Parathyroid adenoma (tissue), 2 donors: ENCODE data around the gene C11orf91.
A peak's percentile ranks its signal among the peaks of the same experiment; 100 is the strongest.

Experiments used
- H2AFZ ChIP-seq: fragments of 300-600 bp; sonication (generic); one replicate; pipeline ENCODE4 v1.7.0; 2017; ENCODE audit warnings: antibody characterized with exemption, mild to moderate bottlenecking
- H3K27ac ChIP-seq: fragments of 300-600 bp; sonication (generic); one replicate; pipeline ENCODE4 v1.7.0; 2017
- H3K27me3 ChIP-seq: fragments of 300-600 bp; sonication (generic); one replicate; pipeline ENCODE4 v1.7.0; 2017; ENCODE audit warnings: low read length; ENCODE audit not compliant: control insufficient read depth, insufficient read depth
- H3K36me3 ChIP-seq: fragments of 300-600 bp; sonication (generic); one replicate; pipeline ENCODE4 v1.7.0; 2017; ENCODE audit warnings: low read length; ENCODE audit not compliant: control insufficient read depth, insufficient read depth
- H3K4me1 ChIP-seq: fragments of 300-600 bp; sonication (generic); one replicate; pipeline ENCODE4 v1.7.0; 2017; ENCODE audit warnings: control low read depth
- H3K4me2 ChIP-seq: fragments of 300-600 bp; sonication (generic); one replicate; pipeline ENCODE4 v1.7.0; 2017; ENCODE audit warnings: low read length
- H3K4me3 ChIP-seq: fragments of 300-600 bp; sonication (generic); one replicate; pipeline ENCODE4 v1.7.0; 2017; ENCODE audit warnings: low read depth, low read length
- H3K79me2 ChIP-seq: fragments of 300-600 bp; sonication (generic); one replicate; pipeline ENCODE4 v1.7.0; 2017; ENCODE audit warnings: control low read depth
- H3K9ac ChIP-seq: fragments of 300-600 bp; sonication (generic); one replicate; pipeline ENCODE4 v1.7.0; 2017; ENCODE audit warnings: mild to moderate bottlenecking
- H3K9me3 ChIP-seq: fragments of 300-600 bp; sonication (generic); one replicate; pipeline ENCODE4 v1.7.0; 2017; ENCODE audit warnings: low read length; ENCODE audit not compliant: control insufficient read depth
- TF ChIP-seq, protein P1 (sequence below): fragments of 300-600 bp; sonication (generic); IDR thresholded peaks from one replicate; pipeline ENCODE4 v1.7.0; 2017; ENCODE audit warnings: antibody characterized with exemption, mild to moderate bottlenecking
- donor health status: primary hyperparathyroidism.

C11orf91 gene

DNA sequence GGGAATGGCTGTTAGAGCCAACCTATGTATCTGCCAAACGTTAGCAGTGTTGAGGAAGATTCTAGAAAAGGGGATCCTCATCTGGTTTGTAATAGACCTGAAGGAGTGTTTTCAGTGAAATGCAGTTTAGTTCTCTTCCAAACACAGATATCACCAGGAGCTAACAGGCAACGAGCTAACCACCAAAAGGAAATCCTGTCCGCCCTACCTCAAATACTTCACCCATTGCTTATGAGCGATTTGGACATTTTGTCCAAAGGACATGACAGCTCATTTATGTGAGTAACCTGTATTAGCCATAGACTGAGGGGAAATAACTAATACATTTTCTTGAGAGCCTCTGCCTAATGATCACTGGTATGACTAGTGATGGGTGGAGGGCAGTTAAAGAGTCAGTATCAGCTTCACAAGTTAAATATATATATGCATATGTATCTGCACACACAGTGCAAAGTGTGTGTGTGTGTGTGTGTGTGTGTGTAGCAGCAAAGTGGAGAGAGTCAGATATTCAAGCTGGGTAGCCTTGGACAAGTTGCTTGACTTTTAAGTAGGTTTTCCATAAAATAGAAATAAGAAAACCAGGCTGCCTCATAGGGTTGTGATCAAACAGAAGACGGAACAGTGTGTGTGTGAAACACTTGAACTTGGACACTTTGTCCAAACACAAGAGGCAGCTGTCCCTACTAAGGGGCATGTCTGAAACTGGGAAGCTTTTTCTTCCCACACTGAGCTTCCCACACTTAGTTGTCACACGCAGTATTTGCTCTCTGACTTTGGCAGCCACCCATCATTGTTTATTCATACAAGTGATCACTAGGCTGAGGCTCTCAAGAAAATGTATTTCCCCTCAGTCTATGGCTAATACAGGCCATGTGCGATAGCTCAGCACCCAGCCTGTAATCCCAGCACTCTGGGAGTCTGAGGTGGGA, 940 bp upstream of the C11orf91 start:
- H3K27ac ChIP-seq = peak overlapping the region; percentile 85
- TF ChIP-seq, protein P1, sequence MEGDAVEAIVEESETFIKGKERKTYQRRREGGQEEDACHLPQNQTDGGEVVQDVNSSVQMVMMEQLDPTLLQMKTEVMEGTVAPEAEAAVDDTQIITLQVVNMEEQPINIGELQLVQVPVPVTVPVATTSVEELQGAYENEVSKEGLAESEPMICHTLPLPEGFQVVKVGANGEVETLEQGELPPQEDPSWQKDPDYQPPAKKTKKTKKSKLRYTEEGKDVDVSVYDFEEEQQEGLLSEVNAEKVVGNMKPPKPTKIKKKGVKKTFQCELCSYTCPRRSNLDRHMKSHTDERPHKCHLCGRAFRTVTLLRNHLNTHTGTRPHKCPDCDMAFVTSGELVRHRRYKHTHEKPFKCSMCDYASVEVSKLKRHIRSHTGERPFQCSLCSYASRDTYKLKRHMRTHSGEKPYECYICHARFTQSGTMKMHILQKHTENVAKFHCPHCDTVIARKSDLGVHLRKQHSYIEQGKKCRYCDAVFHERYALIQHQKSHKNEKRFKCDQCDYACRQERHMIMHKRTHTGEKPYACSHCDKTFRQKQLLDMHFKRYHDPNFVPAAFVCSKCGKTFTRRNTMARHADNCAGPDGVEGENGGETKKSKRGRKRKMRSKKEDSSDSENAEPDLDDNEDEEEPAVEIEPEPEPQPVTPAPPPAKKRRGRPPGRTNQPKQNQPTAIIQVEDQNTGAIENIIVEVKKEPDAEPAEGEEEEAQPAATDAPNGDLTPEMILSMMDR = no peak
- no peaks in the 10 kb centered on the region for H3K36me3 ChIP-seq
- peak overlapping the region; percentile 46 for H2AFZ ChIP-seq
- H3K9me3 ChIP-seq = no peaks in the 10 kb centered on the region
- peaks cover 10% of the 10 kb centered on the region for H3K4me1 ChIP-seq
- peak overlapping the region; percentile 69 for H3K4me2 ChIP-seq
- H3K79me2 ChIP-seq = no peaks in the 10 kb centered on the region
- H3K4me3 ChIP-seq = peak overlapping the region; percentile 53
- no peaks in the 10 kb centered on the region for H3K27me3 ChIP-seq
- no peak overlapping the region for H3K9ac ChIP-seq

DNA sequence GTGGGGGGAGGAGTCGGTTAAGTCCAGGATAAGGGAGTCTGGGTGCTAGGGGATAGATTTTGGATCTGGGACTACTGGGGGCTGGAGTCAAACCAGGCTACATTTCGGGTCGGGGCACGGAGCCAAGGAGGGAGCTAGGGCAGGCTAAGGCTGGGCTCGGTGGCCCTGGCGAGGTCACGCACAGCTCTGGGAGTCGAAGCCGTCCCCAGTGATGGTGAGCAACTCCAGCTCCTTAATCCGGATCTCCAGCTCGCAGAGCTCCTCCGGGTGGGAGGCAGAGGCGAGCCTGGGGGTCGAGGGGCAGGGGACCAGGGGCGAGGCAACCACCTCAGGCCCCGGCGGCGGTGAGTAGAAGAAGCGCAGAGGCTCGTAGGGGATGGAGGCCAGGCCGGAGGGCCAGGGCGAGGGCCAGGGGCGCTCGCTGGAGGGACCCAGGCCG, 544 bp downstream of the C11orf91 start:
- peaks cover 21% of the 10 kb centered on the region for H3K4me1 ChIP-seq
- no peaks in the 10 kb centered on the region for H3K79me2 ChIP-seq
- no peak overlapping the region for H3K4me2 ChIP-seq
- H3K9ac ChIP-seq = no peak overlapping the region
- H2AFZ ChIP-seq = no peak overlapping the region
- no peaks in the 10 kb centered on the region for H3K27me3 ChIP-seq
- peak overlapping the region; percentile 27 for H3K27ac ChIP-seq
- TF ChIP-seq, protein P1 = no peak
- no peak overlapping the region for H3K4me3 ChIP-seq
- no peaks in the 10 kb centered on the region for H3K9me3 ChIP-seq
- no peaks in the 10 kb centered on the region for H3K36me3 ChIP-seq

DNA sequence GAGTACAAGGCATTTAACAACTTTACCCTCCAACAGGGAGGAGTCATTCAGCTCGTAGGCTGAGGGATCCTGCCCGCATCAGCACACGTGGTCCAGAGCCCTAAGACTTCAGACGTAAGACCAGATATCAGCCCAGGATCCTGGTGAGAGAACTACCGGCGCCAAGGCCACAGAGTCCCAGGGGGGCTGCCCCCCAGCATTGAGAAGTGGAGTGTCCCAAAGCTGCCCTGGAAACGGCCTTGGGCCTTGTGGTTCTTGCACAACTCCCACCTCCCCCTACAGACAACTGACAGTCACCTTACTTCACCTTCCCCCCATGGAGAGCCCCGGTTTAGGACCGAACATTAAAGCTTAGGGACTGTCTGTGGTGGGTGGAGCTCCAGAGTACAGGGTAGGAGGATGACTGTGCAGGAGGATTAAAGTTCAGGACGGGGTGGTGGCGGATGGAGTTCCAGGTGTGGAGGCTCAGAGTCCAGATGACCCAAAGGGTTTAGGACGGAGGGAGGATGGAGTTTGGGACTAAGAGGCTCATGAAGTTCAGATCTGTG, 1.0 kb downstream of the C11orf91 start:
- TF ChIP-seq, protein P1 = no peak
- Histone ChIP-seq H3K9ac (no peak overlapping the region), H3K4me1 (peaks cover 25% of the 10 kb centered on the region), H3K27me3 (no peaks in the 10 kb centered on the region), H3K9me3 (no peaks in the 10 kb centered on the region), H3K36me3 (no peaks in the 10 kb centered on the region), H3K79me2 (no peaks in the 10 kb centered on the region), H3K4me2 (no peak overlapping the region), H3K27ac (no peak overlapping the region), H3K4me3 (no peak overlapping the region), H2AFZ (no peak overlapping the region)

DNA sequence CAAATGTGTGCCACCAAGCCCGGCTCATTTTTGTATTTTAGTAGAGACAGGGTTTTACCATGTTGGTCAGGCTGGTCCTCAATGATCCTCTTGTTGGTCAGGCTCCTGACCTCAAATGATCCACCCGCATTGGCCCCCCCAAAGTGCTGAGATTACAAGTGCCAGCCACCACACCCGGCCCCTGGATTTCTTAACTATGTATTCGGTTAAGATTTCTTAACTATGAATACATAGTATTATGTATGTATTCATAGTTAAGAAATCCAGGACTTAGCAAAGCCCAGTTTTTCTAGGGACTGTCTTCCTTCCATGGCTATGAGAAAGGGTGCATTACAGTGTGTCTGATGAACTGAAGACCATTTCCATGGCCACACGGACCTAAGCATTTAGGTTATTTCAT, 1.7 kb downstream of the C11orf91 start:
- Histone ChIP-seq H3K27me3 (no peaks in the 10 kb centered on the region), H3K27ac (no peak overlapping the region), H3K9ac (no peak overlapping the region), H3K4me1 (peaks cover 23% of the 10 kb centered on the region), H2AFZ (no peak overlapping the region), H3K4me2 (no peak overlapping the region), H3K9me3 (no peaks in the 10 kb centered on the region), H3K4me3 (no peak overlapping the region), H3K79me2 (no peaks in the 10 kb centered on the region), H3K36me3 (no peaks in the 10 kb centered on the region)
- TF ChIP-seq, protein P1 = no peak
